IMR-90 (cell line): ENCODE data around the gene DPF3. TPM values are rescaled to one million over a fixed set of nuclear protein-coding genes. Genes with fewer than 3 reads are reported as not detected.

Source experiments
- ATAC-seq: fragments of 200-7000 bp; cut with Tn5 transposase; 2 replicates; pipeline ENCODE4 v1.9.1; 2020; ENCODE audit warnings: low read depth, mild to moderate bottlenecking, moderate library complexity
- BruUV-seq: library from RNA; stranded (reverse); fragments of 400-500 nt; replicated peaks from 2 replicates; lab custom pipeline; 2021; lab: Mats Ljungman, UMichigan
- CTCF ChIA-PET: fragments of 300-600 bp; formaldehyde crosslinking; extraction: SDS; loops from one replicate; lab custom pipeline; 2021; ENCODE audit warnings: antibody characterized with exemption; lab: Yijun Ruan, JAX
- POLR2A ChIA-PET: fragments of 300-600 bp; sonication (Branson Sonifier 250); formaldehyde crosslinking; loops from one replicate; lab custom pipeline; 2022; ENCODE audit warnings: antibody characterized with exemption; ENCODE audit not compliant: unreplicated experiment; lab: Charles Lee
- DNase-seq: peaks from one replicate; pipeline ENCODE4 v3.0.0; 2013
- H2AFZ ChIP-seq: replicated peaks from 2 replicates; pipeline ENCODE3; 2013; ENCODE audit warnings: low read length, mild to moderate bottlenecking; ENCODE audit not compliant: poor library complexity
- H2AK5ac ChIP-seq: 2 replicates; pipeline ENCODE4 v1.6.1; 2013; ENCODE audit warnings: low read depth, low read length, inconsistent platforms
- H2AK9ac ChIP-seq: replicated peaks from 2 replicates; pipeline ENCODE3; 2013; ENCODE audit warnings: mild to moderate bottlenecking, low read depth, low read length, moderate library complexity; ENCODE audit not compliant: poor library complexity
- H2BK120ac ChIP-seq: 2 replicates; pipeline ENCODE4 v1.6.1; 2013; ENCODE audit warnings: low read depth, low read length, inconsistent platforms
- H2BK15ac ChIP-seq: 3 replicates; pipeline ENCODE4 v1.6.1; 2013; ENCODE audit warnings: low read depth, low read length, inconsistent platforms
- H2BK20ac ChIP-seq: 2 replicates; pipeline ENCODE4 v1.6.1; 2013; ENCODE audit warnings: low read depth, mild to moderate bottlenecking, inconsistent platforms, low read length, moderate library complexity
- H2BK5ac ChIP-seq: 2 replicates; pipeline ENCODE4 v1.6.1; 2013; ENCODE audit warnings: mild to moderate bottlenecking, low read depth, low read length, inconsistent platforms; ENCODE audit not compliant: poor library complexity, severe bottlenecking
- H3K14ac ChIP-seq: replicated peaks from 2 replicates; pipeline ENCODE4 v1.6.1; 2013; ENCODE audit warnings: low read depth, low read length, inconsistent platforms
- H3K18ac ChIP-seq: 2 replicates; pipeline ENCODE4 v1.6.1; 2013; ENCODE audit warnings: low read depth, low read length, control low read depth
- H3K23ac ChIP-seq: 2 replicates; pipeline ENCODE4 v1.6.1; 2013; ENCODE audit warnings: low read depth, low read length, inconsistent platforms
- H3K27ac ChIP-seq: 2 replicates; pipeline ENCODE4 v1.5.1; 2013; ENCODE audit warnings: mild to moderate bottlenecking, control low read depth, low read length; ENCODE audit not compliant: insufficient read depth
- H3K27me3 ChIP-seq: 2 replicates; pipeline ENCODE4 v1.6.1; 2013; ENCODE audit warnings: low read length; ENCODE audit not compliant: control insufficient read depth, insufficient read depth
- H3K36me3 ChIP-seq: 2 replicates; pipeline ENCODE4 v1.6.1; 2013; ENCODE audit warnings: low read length, mixed read lengths; ENCODE audit not compliant: control insufficient read depth, insufficient read depth
- H3K4ac ChIP-seq: 2 replicates; pipeline ENCODE4 v1.6.1; 2013; ENCODE audit warnings: low read depth, low read length, inconsistent platforms
- H3K4me1 ChIP-seq: 2 replicates; pipeline ENCODE4 v1.6.1; 2013; ENCODE audit warnings: low read length, mixed read lengths; ENCODE audit not compliant: control insufficient read depth, insufficient read depth
- H3K4me2 ChIP-seq: 2 replicates; pipeline ENCODE4 v1.6.1; 2013; ENCODE audit warnings: low read depth, mild to moderate bottlenecking, control low read depth, low read length, moderate library complexity
- H3K4me3 ChIP-seq: 2 replicates; pipeline ENCODE4 v1.5.1; 2013; ENCODE audit warnings: low read depth, mild to moderate bottlenecking, control low read depth, low read length, moderate library complexity; ENCODE audit not compliant: insufficient read depth
- H3K56ac ChIP-seq: 2 replicates; pipeline ENCODE4 v1.6.1; 2013; ENCODE audit warnings: low read length, inconsistent platforms; ENCODE audit not compliant: insufficient read depth; ENCODE audit errors: extremely low read depth
- H3K79me1 ChIP-seq, 2 experiments: 2 replicates each; pipeline ENCODE4 v1.6.1; 2013; ENCODE audit warnings: low read length in 2 of 2, inconsistent platforms in 1 of 2, low read depth in 1 of 2
- H3K9ac ChIP-seq: 2 replicates; pipeline ENCODE4 v1.6.1; 2013; ENCODE audit warnings: low read depth, low read length, control low read depth
- H3K9me1 ChIP-seq: 2 replicates; pipeline ENCODE4 v1.6.1; 2013; ENCODE audit warnings: low read length, inconsistent platforms; ENCODE audit not compliant: insufficient read depth
- H3K9me3 ChIP-seq: 2 replicates; pipeline ENCODE4 v1.6.1; 2013; ENCODE audit warnings: low read length; ENCODE audit not compliant: control insufficient read depth, insufficient read depth
- H4K20me1 ChIP-seq: 2 replicates; pipeline ENCODE4 v1.6.1; 2013; ENCODE audit warnings: low read length, inconsistent platforms; ENCODE audit not compliant: insufficient read depth
- H4K5ac ChIP-seq: 2 replicates; pipeline ENCODE4 v1.6.1; 2013; ENCODE audit warnings: mild to moderate bottlenecking, low read depth, low read length, control low read depth
- H4K8ac ChIP-seq, 2 experiments: 2 replicates each; pipeline ENCODE4 v1.6.1; 2013; ENCODE audit warnings: low read depth in 2 of 2, low read length in 2 of 2, control low read depth in 1 of 2, inconsistent platforms in 1 of 2
- H4K91ac ChIP-seq: 2 replicates; pipeline ENCODE4 v1.6.1; 2013; ENCODE audit warnings: low read depth, low read length, inconsistent platforms; ENCODE audit not compliant: insufficient read depth
- BHLHE40 ChIP-seq: fragments of 150-350 bp; IDR thresholded peaks from 2 replicates; pipeline ENCODE4 v1.6.1; 2016; ENCODE audit warnings: mild to moderate bottlenecking, low read depth, low read length
- CEBPB ChIP-seq: IDR thresholded peaks from 2 replicates; pipeline ENCODE4 v1.6.1; 2012; ENCODE audit warnings: low read depth, low read length, improper control_type of control experiment
- FOS ChIP-seq: fragments of 150-350 bp; IDR thresholded peaks from 2 replicates; pipeline ENCODE4 v1.6.1; 2016; ENCODE audit warnings: low read depth, low read length
- MAFK ChIP-seq: IDR thresholded peaks from 2 replicates; pipeline ENCODE4 v1.6.1; 2012; ENCODE audit warnings: low read depth, low read length, improper control_type of control experiment
- MAZ ChIP-seq: IDR thresholded peaks from 2 replicates; pipeline ENCODE4 v1.6.1; 2012; ENCODE audit warnings: low read depth, mild to moderate bottlenecking, low read length, improper control_type of control experiment, moderate library complexity, borderline replicate concordance
- NFE2L2 ChIP-seq: fragments of 150-350 bp; IDR thresholded peaks from 2 replicates; pipeline ENCODE4 v1.6.1; 2016; ENCODE audit warnings: low read depth, mild to moderate bottlenecking, low read length
- POLR2A ChIP-seq: IDR thresholded peaks from 2 replicates; pipeline ENCODE4 v1.6.1; 2012; ENCODE audit warnings: mild to moderate bottlenecking, low read depth, low read length
- RFX5 ChIP-seq: IDR thresholded peaks from 2 replicates; pipeline ENCODE4 v1.8.0; 2012; ENCODE audit warnings: low read depth, mild to moderate bottlenecking, low read length, moderate library complexity
- SMC3 ChIP-seq: fragments of 150-350 bp; IDR thresholded peaks from 2 replicates; pipeline ENCODE4 v1.6.1; 2016; ENCODE audit warnings: low read depth, mild to moderate bottlenecking, antibody characterized with exemption, low read length, moderate library complexity
- WGBS, 2 experiments: methylation state at CpG; one replicate each; pipeline versions ENCODE4 v1.1.5 to v1.1.7; 2013; ENCODE audit warnings: missing lambda C conversion rate in 2 of 2; ENCODE audit not compliant: insufficient read length in 1 of 2; ENCODE audit errors: extremely low coverage in 2 of 2; 5-methylcytosine and 5-hydroxymethylcytosine counted together
- dilution Hi-C: fragments of 300-500 bp; cut with HindIII; formaldehyde crosslinking; loops from one replicate; pipeline ENCODE4 v1.14.3; 2018; ENCODE audit warnings: low sequenced_read_pairs; ENCODE audit not compliant: unreplicated experiment
- in situ Hi-C: fragments of 300-500 bp; cut with MboI; formaldehyde crosslinking; loops from 3 replicates; pipeline ENCODE4 v1.14.3; 2019; ENCODE audit warnings: low sequenced_read_pairs, inconsistent platforms, mixed read lengths
- intact Hi-C: fragments of 100-400 bp; cut with micrococcal nuclease; formaldehyde crosslinking; loops from 2 replicates; pipeline ENCODE4 v1.10.0; 2022
- polyA plus RNA-seq, 3 experiments: library from polyadenylated mRNA; depleted of rRNA; stranded (reverse); fragments of >200 nt; gene quantifications; 2 replicates each; pipeline ENCODE4 v1.2.3, GENCODE V29; 2012; ENCODE audit warnings: low replicate concordance in 1 of 3
- total RNA-seq: library from RNA; depleted of rRNA; stranded (reverse); fragments of >200 nt; gene quantifications from 2 replicates; pipeline ENCODE4 v1.2.3, GENCODE V29; 2012
- TF ChIP-seq, protein P1 (sequence below): conservative IDR thresholded peaks from 2 replicates; pipeline ENCODE4 v1.5.1; 2012; ENCODE audit warnings: mild to moderate bottlenecking, low read depth, low read length, improper control_type of control experiment
- TF ChIP-seq, protein P2 (sequence below): fragments of 150-350 bp; IDR thresholded peaks from 2 replicates; pipeline ENCODE4 v1.6.1; 2017; ENCODE audit warnings: mild to moderate bottlenecking, antibody characterized with exemption, low read length, low read depth

Gene DPF3
- total and polyA plus RNA-seq, 2 of the 4 experiments (the other 2 are of a cell fraction) = 30.5 to 32.8 TPM

DNA sequence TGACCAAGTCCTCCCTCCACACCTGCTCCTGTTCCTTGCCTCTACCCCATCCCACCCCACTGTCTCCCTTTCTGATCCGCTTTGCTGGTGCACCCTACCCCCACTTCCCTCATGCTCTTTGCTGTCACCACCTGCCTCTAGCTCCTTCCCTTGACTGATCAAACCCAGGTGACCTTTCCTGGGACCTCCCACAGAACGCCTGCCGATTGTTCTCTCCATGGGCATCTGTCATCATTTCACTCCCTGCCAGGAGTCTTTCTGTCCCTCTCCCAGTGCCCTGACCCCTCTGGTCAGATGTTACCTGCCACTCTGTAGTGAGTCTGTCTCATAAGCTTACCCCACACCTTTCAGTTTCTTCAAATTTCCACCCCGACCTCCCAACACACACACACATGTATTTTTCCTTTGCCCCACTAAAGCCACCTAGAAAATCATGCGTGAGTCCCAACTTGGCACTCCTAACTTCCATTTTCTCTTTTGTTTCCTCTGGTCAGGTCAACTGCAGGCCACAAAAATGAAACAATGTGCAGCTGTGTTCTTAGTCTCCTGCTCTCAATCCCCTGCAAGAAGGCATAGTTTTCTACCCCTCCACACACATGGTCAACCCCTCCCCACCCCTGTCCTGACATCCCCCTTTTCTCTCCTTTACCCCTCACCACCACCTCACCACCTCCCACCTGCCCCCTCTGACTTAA, 229.8 kb downstream of the DPF3 start (continued):
- TF ChIP-seq, protein P1, sequence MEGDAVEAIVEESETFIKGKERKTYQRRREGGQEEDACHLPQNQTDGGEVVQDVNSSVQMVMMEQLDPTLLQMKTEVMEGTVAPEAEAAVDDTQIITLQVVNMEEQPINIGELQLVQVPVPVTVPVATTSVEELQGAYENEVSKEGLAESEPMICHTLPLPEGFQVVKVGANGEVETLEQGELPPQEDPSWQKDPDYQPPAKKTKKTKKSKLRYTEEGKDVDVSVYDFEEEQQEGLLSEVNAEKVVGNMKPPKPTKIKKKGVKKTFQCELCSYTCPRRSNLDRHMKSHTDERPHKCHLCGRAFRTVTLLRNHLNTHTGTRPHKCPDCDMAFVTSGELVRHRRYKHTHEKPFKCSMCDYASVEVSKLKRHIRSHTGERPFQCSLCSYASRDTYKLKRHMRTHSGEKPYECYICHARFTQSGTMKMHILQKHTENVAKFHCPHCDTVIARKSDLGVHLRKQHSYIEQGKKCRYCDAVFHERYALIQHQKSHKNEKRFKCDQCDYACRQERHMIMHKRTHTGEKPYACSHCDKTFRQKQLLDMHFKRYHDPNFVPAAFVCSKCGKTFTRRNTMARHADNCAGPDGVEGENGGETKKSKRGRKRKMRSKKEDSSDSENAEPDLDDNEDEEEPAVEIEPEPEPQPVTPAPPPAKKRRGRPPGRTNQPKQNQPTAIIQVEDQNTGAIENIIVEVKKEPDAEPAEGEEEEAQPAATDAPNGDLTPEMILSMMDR = no peak
- TF ChIP-seq MAZ = no peak

DNA sequence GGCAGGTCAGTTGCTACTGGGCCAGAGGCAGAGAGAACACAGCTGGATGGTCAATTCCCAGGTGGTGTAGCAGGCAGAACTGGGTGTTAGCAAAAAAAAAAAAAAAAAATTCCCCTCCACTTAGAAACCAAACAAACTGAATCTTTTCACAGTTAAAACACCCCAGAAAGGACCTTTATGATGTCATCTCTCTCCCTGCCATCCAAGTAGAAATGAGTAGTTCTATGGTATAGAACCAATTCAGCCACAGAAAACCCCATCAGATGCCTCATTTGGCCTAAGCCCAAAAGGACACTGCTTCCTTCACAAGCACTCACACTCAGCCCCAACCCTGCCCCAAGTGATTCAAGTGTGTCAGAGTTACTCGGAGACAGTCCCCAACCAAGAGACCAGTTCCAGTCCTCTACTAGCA, 230.8 kb downstream of the DPF3 start:
- no peak overlapping the region for H3K4me3 ChIP-seq
- peak overlapping the region; percentile 99 for H3K27ac ChIP-seq
- dilution Hi-C loops = no loop called here
- no TSS peak for BruUV-seq
- peak overlapping the region; percentile 99 for H3K4ac ChIP-seq
- H4K5ac ChIP-seq = peak overlapping the region; percentile 98
- H3K27me3 ChIP-seq = no peaks in the 10 kb centered on the region
- peaks cover 17 to 23% of the 10 kb centered on the region in 2 experiments for H3K79me1 ChIP-seq
- peak overlapping the region; percentile 85 for H2AK9ac ChIP-seq
- H2AFZ ChIP-seq = no peak overlapping the region
- peak overlapping the region; percentile 91; the same call in 1 of the 2 replicates for H3K23ac ChIP-seq
- peaks cover 6% of the 10 kb centered on the region for H3K36me3 ChIP-seq
- peaks cover 24% of the 10 kb centered on the region for H3K9me1 ChIP-seq
- H3K4me2 ChIP-seq = no peak overlapping the region
- peak overlapping the region; percentile 100 for H2BK5ac ChIP-seq
- H2BK15ac ChIP-seq = peak overlapping the region; percentile 100; the same call in 2 of the 3 replicates
- POLR2A ChIA-PET = no interaction called here
- ATAC-seq (no peak), DNase-seq (peak; percentile 41)
- peak overlapping the region; percentile 100 for H4K91ac ChIP-seq
- no peak overlapping the region for H3K9ac ChIP-seq
- peak overlapping the region; percentile 98 for H3K14ac ChIP-seq
- H4K20me1 ChIP-seq = no peaks in the 10 kb centered on the region
- peaks cover 23% of the 10 kb centered on the region for H3K4me1 ChIP-seq
- intact Hi-C loops = no loop called here
- H3K56ac ChIP-seq = no peak overlapping the region
- peak overlapping the region; percentile 98 to 99 for H4K8ac ChIP-seq
- CTCF ChIA-PET = interaction anchor here (1.2 kb wide), 1 partner anchor 147 kb away, joined by 3 read pairs; no protein-coding TSS in a partner anchor
- no peaks in the 10 kb centered on the region for H3K9me3 ChIP-seq
- H2BK120ac ChIP-seq = peak overlapping the region; percentile 99
- peak overlapping the region; percentile 100 for H2AK5ac ChIP-seq
- H3K18ac ChIP-seq = peak overlapping the region; percentile 98
- H2BK20ac ChIP-seq = peak overlapping the region; percentile 98
- 100% methylated on average over 1 of the region's 1 CpG; no CpG with 5 or more reads in 1 of the 2 experiments for WGBS, 2 experiments
- in situ Hi-C loops = no loop called here
- no peak for TF ChIP-seq MAFK
- no peak for TF ChIP-seq RFX5
- no peak for TF ChIP-seq NFE2L2
- TF ChIP-seq BHLHE40 = no peak
- TF ChIP-seq MAZ = no peak
- TF ChIP-seq POLR2A = no peak
- no peak for TF ChIP-seq SMC3
- TF ChIP-seq, protein P2, sequence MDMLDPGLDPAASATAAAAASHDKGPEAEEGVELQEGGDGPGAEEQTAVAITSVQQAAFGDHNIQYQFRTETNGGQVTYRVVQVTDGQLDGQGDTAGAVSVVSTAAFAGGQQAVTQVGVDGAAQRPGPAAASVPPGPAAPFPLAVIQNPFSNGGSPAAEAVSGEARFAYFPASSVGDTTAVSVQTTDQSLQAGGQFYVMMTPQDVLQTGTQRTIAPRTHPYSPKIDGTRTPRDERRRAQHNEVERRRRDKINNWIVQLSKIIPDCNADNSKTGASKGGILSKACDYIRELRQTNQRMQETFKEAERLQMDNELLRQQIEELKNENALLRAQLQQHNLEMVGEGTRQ = no peak
- no peak for TF ChIP-seq FOS
- no peak for TF ChIP-seq CEBPB
- TF ChIP-seq, protein P1 = no peak
